H9 (cell line): ENCODE data around the gene NTF3. TPM values are rescaled to one million over a fixed set of nuclear protein-coding genes. Genes with fewer than 3 reads are reported as not detected.

Experiments
- DNase-seq: peaks from one replicate; pipeline ENCODE4 v3.0.0-alpha.2; 2017
- H2AFZ ChIP-seq: one replicate; pipeline ENCODE4 v1.6.1; 2013; ENCODE audit warnings: mild to moderate bottlenecking, low read length, control low read depth, moderate library complexity
- H2AK5ac ChIP-seq: 2 replicates; pipeline ENCODE4 v1.6.1; 2013; ENCODE audit warnings: low read length, control low read depth, mixed read lengths; ENCODE audit not compliant: insufficient read length
- H2BK120ac ChIP-seq: one replicate; pipeline ENCODE4 v1.6.1; 2013; ENCODE audit warnings: low read depth, mild to moderate bottlenecking, low read length, control low read depth, inconsistent platforms; ENCODE audit not compliant: poor library complexity, severe bottlenecking
- H2BK12ac ChIP-seq: 2 replicates; pipeline ENCODE4 v1.6.1; 2013; ENCODE audit warnings: low read length, control low read depth, mixed read lengths, low read depth; ENCODE audit not compliant: insufficient read length
- H2BK15ac ChIP-seq: 2 replicates; pipeline ENCODE4 v1.6.1; 2013; ENCODE audit warnings: low read depth, low read length, control low read depth
- H2BK20ac ChIP-seq: one replicate; pipeline ENCODE4 v1.6.1; 2013; ENCODE audit warnings: low read depth, mild to moderate bottlenecking, low read length, control low read depth, inconsistent platforms; ENCODE audit not compliant: poor library complexity, severe bottlenecking
- H2BK5ac ChIP-seq: 2 replicates; pipeline ENCODE4 v1.6.1; 2013; ENCODE audit warnings: low read length, control low read depth, mixed read lengths; ENCODE audit not compliant: insufficient read length
- H3K14ac ChIP-seq: 2 replicates; pipeline ENCODE4 v1.6.1; 2013; ENCODE audit warnings: low read length, control low read depth; ENCODE audit not compliant: insufficient read depth
- H3K18ac ChIP-seq: 2 replicates; pipeline ENCODE4 v1.6.1; 2013; ENCODE audit warnings: low read depth, mild to moderate bottlenecking, mixed read lengths, low read length, control low read depth; ENCODE audit not compliant: insufficient read length
- H3K23ac ChIP-seq: 2 replicates; pipeline ENCODE4 v1.6.1; 2013; ENCODE audit warnings: low read length, control low read depth, mixed read lengths, low read depth; ENCODE audit not compliant: insufficient read length
- H3K23me2 ChIP-seq: 2 replicates; pipeline ENCODE4 v1.6.1; 2013; ENCODE audit warnings: low read depth, mild to moderate bottlenecking, mixed read lengths, low read length, control low read depth; ENCODE audit not compliant: insufficient read length, poor library complexity, severe bottlenecking
- H3K27ac ChIP-seq: 2 replicates; pipeline ENCODE4 v1.5.1; 2013; ENCODE audit warnings: low read length, control low read depth, mixed read lengths, low read depth; ENCODE audit not compliant: insufficient read length
- H3K27me3 ChIP-seq: 2 replicates; pipeline ENCODE4 v1.6.1; 2013; ENCODE audit warnings: low read length, control low read depth, inconsistent platforms; ENCODE audit not compliant: insufficient read depth
- H3K4ac ChIP-seq: 2 replicates; pipeline ENCODE4 v1.6.1; 2013; ENCODE audit warnings: low read depth, mild to moderate bottlenecking, control low read depth, inconsistent platforms, low read length, moderate library complexity
- H3K4me1 ChIP-seq: 2 replicates; pipeline ENCODE4 v1.6.1; 2013; ENCODE audit warnings: low read length, control low read depth, inconsistent platforms; ENCODE audit not compliant: insufficient read depth
- H3K4me2 ChIP-seq: 2 replicates; pipeline ENCODE4 v1.6.1; 2013; ENCODE audit warnings: low read length, control low read depth, mixed read lengths; ENCODE audit not compliant: insufficient read length, insufficient read depth
- H3K56ac ChIP-seq: 2 replicates; pipeline ENCODE4 v1.6.1; 2013; ENCODE audit warnings: low read depth, mild to moderate bottlenecking, mixed read lengths, low read length, control low read depth; ENCODE audit not compliant: insufficient read length
- H3K79me1 ChIP-seq: 2 replicates; pipeline ENCODE4 v1.6.1; 2013; ENCODE audit warnings: low read depth, mild to moderate bottlenecking, moderate library complexity, low read length, control low read depth, inconsistent platforms; ENCODE audit not compliant: insufficient read depth, poor library complexity, severe bottlenecking
- H3K79me2 ChIP-seq: 2 replicates; pipeline ENCODE4 v1.6.1; 2013; ENCODE audit warnings: low read length, control low read depth, inconsistent platforms; ENCODE audit not compliant: insufficient read depth
- H3K9ac ChIP-seq: 2 replicates; pipeline ENCODE4 v1.6.1; 2013; ENCODE audit warnings: low read length, control low read depth, mixed read lengths; ENCODE audit not compliant: insufficient read length; ENCODE audit errors: extremely low read depth
- H3K9me3 ChIP-seq: one replicate; pipeline ENCODE4 v1.6.1; 2013; ENCODE audit warnings: low read depth, low read length, inconsistent platforms; ENCODE audit not compliant: control insufficient read depth
- H3T11ph ChIP-seq: one replicate; pipeline ENCODE4 v1.6.1; 2013; ENCODE audit warnings: mild to moderate bottlenecking, low read length, control low read depth, inconsistent platforms
- H4K20me1 ChIP-seq: one replicate; pipeline ENCODE4 v1.6.1; 2013; ENCODE audit not compliant: control insufficient read depth, insufficient read length, insufficient read depth
- H4K5ac ChIP-seq: 2 replicates; pipeline ENCODE4 v1.6.1; 2013; ENCODE audit warnings: low read depth, mild to moderate bottlenecking, mixed read lengths, low read length, control low read depth; ENCODE audit not compliant: insufficient read length
- H4K8ac ChIP-seq: replicated peaks from 2 replicates; pipeline ENCODE4 v1.6.1; 2013; ENCODE audit warnings: low read length, control low read depth, mixed read lengths, low read depth; ENCODE audit not compliant: insufficient read length
- H4K91ac ChIP-seq: 2 replicates; pipeline ENCODE4 v1.6.1; 2013; ENCODE audit warnings: low read depth, mild to moderate bottlenecking, moderate library complexity, mixed read lengths, low read length, control low read depth; ENCODE audit not compliant: insufficient read length
- H3K27ac Mint-ChIP-seq, 3 experiments: 2 replicates in 2 of 3; 3 replicates in 1 of 3; pipeline ENCODE4 v1.8.0; 2020 to 2021; ENCODE audit warnings: mixed read lengths in 3 of 3, mild to moderate bottlenecking in 1 of 3, moderate library complexity in 1 of 3
- H3K27me3 Mint-ChIP-seq: 2 replicates; pipeline ENCODE4 v1.8.0; 2021; ENCODE audit warnings: low read depth, mild to moderate bottlenecking, moderate library complexity, mixed read lengths
- H3K36me3 Mint-ChIP-seq, 3 experiments: 2 replicates in 2 of 3; 3 replicates in 1 of 3; pipeline ENCODE4 v1.8.0; 2020 to 2021; ENCODE audit warnings: low read depth in 3 of 3, mixed read lengths in 3 of 3; ENCODE audit not compliant: insufficient read depth in 1 of 3
- H3K4me1 Mint-ChIP-seq, 2 experiments: 2 replicates each; pipeline ENCODE4 v1.8.0; 2020; ENCODE audit warnings: mixed read lengths in 2 of 2
- H3K4me3 Mint-ChIP-seq, 2 experiments: 2 replicates in 1 of 2; 3 replicates in 1 of 2; pipeline ENCODE4 v1.8.0; 2020 to 2021; ENCODE audit warnings: mild to moderate bottlenecking in 2 of 2, mixed read lengths in 2 of 2, moderate library complexity in 1 of 2
- H3K9me3 Mint-ChIP-seq, 2 experiments: 2 replicates in 1 of 2; 3 replicates in 1 of 2; pipeline ENCODE4 v1.8.0; 2020; ENCODE audit warnings: mild to moderate bottlenecking in 2 of 2, mixed read lengths in 2 of 2, moderate library complexity in 1 of 2
- WGBS: extraction: QIAGEN DNeasy Blood & Tissue Kit; methylation state at CpG from one replicate; pipeline ENCODE4 v1.1.7; 2013; ENCODE audit warnings: missing lambda C conversion rate, low lambda C conversion rate, mixed read lengths; ENCODE audit not compliant: insufficient read length; ENCODE audit errors: extremely low coverage; 5-methylcytosine and 5-hydroxymethylcytosine counted together
- total RNA-seq: library from RNA; stranded (reverse); gene quantifications from 2 replicates; pipeline ENCODE4 v1.2.1, GENCODE V29; 2021
- TF ChIP-seq, protein P1 (sequence below): fragments of 200-600 bp; sonication (generic); conservative IDR thresholded peaks from 3 replicates; pipeline ENCODE4 v1.8.0; 2021; ENCODE audit warnings: antibody characterized with exemption, mild to moderate bottlenecking

Gene NTF3
- total RNA-seq, 1 experiment from 2014 or later, result 0.48 TPM

DNA sequence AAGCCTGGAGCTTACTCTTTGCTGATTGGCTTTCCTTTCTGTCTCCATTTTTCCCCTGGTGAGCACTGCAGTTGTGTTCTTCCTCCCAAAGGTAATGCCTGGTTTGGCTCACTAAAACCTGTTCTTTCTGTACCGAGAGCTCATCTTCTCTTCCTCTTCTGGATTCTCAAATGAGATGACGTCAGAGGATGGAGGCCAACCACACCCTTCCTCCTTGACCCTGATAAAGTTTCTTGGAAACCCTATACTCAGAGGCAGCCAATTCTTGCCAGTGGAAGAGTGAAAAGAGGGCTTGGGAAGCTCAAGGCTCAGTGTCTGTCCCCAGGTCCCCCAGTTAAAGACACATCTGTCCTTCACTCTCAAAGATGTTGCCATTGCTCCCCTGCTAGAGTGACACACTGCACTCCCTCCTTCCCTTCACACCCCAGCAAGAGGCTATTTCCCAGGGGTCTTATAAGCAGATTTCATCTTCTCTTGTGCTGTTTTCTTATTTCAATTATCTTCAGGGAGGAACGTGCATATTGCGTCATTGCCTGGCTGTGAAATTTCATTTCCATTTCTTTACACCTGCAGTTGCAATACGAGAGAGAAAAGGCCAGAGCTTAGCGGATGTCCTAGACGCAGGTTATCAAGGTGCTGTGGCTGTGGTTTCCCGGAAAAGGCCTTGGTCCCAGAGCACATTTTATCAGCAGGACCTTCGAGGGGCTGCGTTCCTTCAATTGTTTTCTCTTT, 27.3 kb downstream of the NTF3 start:
- no peaks in the 10 kb centered on the region for H3K79me1 ChIP-seq
- H3K23ac ChIP-seq, result no peak overlapping the region
- H3K14ac ChIP-seq, result no peak overlapping the region; the same call in 1 of the 2 replicates
- H3K23me2 ChIP-seq, result no peaks in the 10 kb centered on the region
- peaks cover 0 to 7% of the 10 kb centered on the region in 2 experiments; a peak in 1 of 5 replicates for H3K9me3 Mint-ChIP-seq
- H2BK12ac ChIP-seq, result no peak overlapping the region
- H3K27me3 ChIP-seq, result no peaks in the 10 kb centered on the region
- H3K56ac ChIP-seq, result no peak overlapping the region
- peaks cover 5% of the 10 kb centered on the region; the same call in 1 of the 2 replicates for H3K4me1 ChIP-seq
- peaks cover 9 to 12% of the 10 kb centered on the region in 2 experiments for H3K4me1 Mint-ChIP-seq
- H3K27me3 Mint-ChIP-seq, result peaks cover 4% of the 10 kb centered on the region
- no peak overlapping the region for H2BK5ac ChIP-seq
- no peak overlapping the region for H2AFZ ChIP-seq
- WGBS, result no CpG with 5 or more reads among the region's 10 CpGs
- no peak for DNase-seq
- no peak overlapping the region for H3T11ph ChIP-seq
- H3K18ac ChIP-seq, result no peak overlapping the region
- TF ChIP-seq, protein P1, sequence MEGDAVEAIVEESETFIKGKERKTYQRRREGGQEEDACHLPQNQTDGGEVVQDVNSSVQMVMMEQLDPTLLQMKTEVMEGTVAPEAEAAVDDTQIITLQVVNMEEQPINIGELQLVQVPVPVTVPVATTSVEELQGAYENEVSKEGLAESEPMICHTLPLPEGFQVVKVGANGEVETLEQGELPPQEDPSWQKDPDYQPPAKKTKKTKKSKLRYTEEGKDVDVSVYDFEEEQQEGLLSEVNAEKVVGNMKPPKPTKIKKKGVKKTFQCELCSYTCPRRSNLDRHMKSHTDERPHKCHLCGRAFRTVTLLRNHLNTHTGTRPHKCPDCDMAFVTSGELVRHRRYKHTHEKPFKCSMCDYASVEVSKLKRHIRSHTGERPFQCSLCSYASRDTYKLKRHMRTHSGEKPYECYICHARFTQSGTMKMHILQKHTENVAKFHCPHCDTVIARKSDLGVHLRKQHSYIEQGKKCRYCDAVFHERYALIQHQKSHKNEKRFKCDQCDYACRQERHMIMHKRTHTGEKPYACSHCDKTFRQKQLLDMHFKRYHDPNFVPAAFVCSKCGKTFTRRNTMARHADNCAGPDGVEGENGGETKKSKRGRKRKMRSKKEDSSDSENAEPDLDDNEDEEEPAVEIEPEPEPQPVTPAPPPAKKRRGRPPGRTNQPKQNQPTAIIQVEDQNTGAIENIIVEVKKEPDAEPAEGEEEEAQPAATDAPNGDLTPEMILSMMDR, result no peak
- H2BK120ac ChIP-seq, result no peak overlapping the region
- no peak overlapping the region for H3K27ac ChIP-seq
- H4K91ac ChIP-seq, result no peak overlapping the region
- no peak overlapping the region for H4K8ac ChIP-seq
- H2BK20ac ChIP-seq, result no peak overlapping the region
- no peak overlapping the region for H2BK15ac ChIP-seq
- H3K36me3 Mint-ChIP-seq, result no peaks in the 10 kb centered on the region; a peak in 1 of 7 replicates
- no peaks in the 10 kb centered on the region for H3K9me3 ChIP-seq
- H3K9ac ChIP-seq, result no peak overlapping the region
- no peak overlapping the region for H3K4me3 Mint-ChIP-seq
- H4K20me1 ChIP-seq, result no peaks in the 10 kb centered on the region
- no peak overlapping the region for H3K27ac Mint-ChIP-seq
- no peak overlapping the region for H3K4ac ChIP-seq
- H3K4me2 ChIP-seq, result no peak overlapping the region
- H4K5ac ChIP-seq, result no peak overlapping the region
- no peaks in the 10 kb centered on the region for H3K79me2 ChIP-seq
- H2AK5ac ChIP-seq, result no peak overlapping the region
